Endothelial cell of umbilical vein (primary cell): ENCODE measurements around the gene RASGRF2. TPM values are rescaled to one million over a fixed set of nuclear protein-coding genes. Genes with fewer than 3 reads are reported as not detected.

Experiments used
- BruUV-seq: library from RNA; stranded (reverse); fragments of 400-500 nt; replicated peaks from 2 replicates; lab custom pipeline; 2021; lab: Mats Ljungman, UMichigan
- CTCF ChIA-PET: fragments of 300-600, 350-600 bp; sonication (Branson Sonifier 250); formaldehyde crosslinking; loops from one replicate; lab custom pipeline; 2021; ENCODE audit warnings: antibody characterized with exemption, inconsistent platforms; lab: Charles Lee
- POLR2A ChIA-PET: fragments of 300-600, 350-600 bp; sonication (Branson Sonifier 250); formaldehyde crosslinking; loops from one replicate; lab custom pipeline; 2021; ENCODE audit warnings: antibody characterized with exemption, inconsistent platforms; lab: Charles Lee
- DNase-seq: peaks from one replicate; pipeline ENCODE4 v3.0.0-alpha.2; 2011; ENCODE audit warnings: low read depth, low spot score
- FAIRE-seq: peaks from 2 replicates; lab custom pipeline; 2011; peaks lifted over from hg19 to GRCh38; lab: Jason Lieb, UNC
- H2AFZ ChIP-seq: 2 replicates; pipeline ENCODE4 v1.6.0; 2012; ENCODE audit warnings: low read depth, low read length, control low read depth, inconsistent platforms
- H3K27ac ChIP-seq: 2 replicates; pipeline ENCODE4 v1.5.1; 2011; ENCODE audit warnings: low read depth, mild to moderate bottlenecking, control low read depth, low read length, moderate library complexity; ENCODE audit not compliant: insufficient read depth
- H3K27me3 ChIP-seq, 2 experiments: 2 replicates each; pipeline versions ENCODE4 v1.6.0 to v1.6.1; 2011; ENCODE audit warnings: low read length in 2 of 2, mixed read lengths in 1 of 2; ENCODE audit not compliant: control insufficient read depth in 2 of 2, insufficient read depth in 2 of 2
- H3K36me3 ChIP-seq, 2 experiments: 2 replicates in 1 of 2; 3 replicates in 1 of 2; pipeline ENCODE4 v1.5.1; 2011; ENCODE audit warnings: low read length in 2 of 2, mild to moderate bottlenecking in 1 of 2, moderate library complexity in 1 of 2; ENCODE audit not compliant: control insufficient read depth in 2 of 2, insufficient read depth in 2 of 2; ENCODE audit errors: extremely low read depth in 1 of 2
- H3K4me1 ChIP-seq: 3 replicates; pipeline ENCODE4 v1.5.1; 2011; ENCODE audit warnings: mild to moderate bottlenecking, low read length; ENCODE audit not compliant: control insufficient read depth, insufficient read depth; ENCODE audit errors: extremely low read depth
- H3K4me2 ChIP-seq: 2 replicates; pipeline ENCODE4 v1.6.1; 2011; ENCODE audit warnings: low read length, control low read depth, mixed read lengths; ENCODE audit not compliant: insufficient read depth
- H3K4me3 ChIP-seq, 3 experiments: fragments of 200-600 bp in 1 of 3; sonication (generic), shearing (Covaris generic) in 1 of 3; replicated peaks in 1 of 3; 2 replicates each; pipeline ENCODE4 v1.5.1; 2011 to 2016; ENCODE audit warnings: control low read depth in 3 of 3, low read length in 3 of 3, mild to moderate bottlenecking in 2 of 3, inconsistent platforms in 1 of 3, low read depth in 1 of 3, moderate library complexity in 1 of 3; ENCODE audit not compliant: insufficient read depth in 1 of 3
- H3K79me2 ChIP-seq: 2 replicates; pipeline ENCODE4 v1.6.0; 2012; ENCODE audit warnings: low read length, inconsistent platforms; ENCODE audit not compliant: control insufficient read depth, insufficient read depth
- H3K9ac ChIP-seq: replicated peaks from 2 replicates; pipeline ENCODE3; 2011; ENCODE audit warnings: low read length, control low read depth; ENCODE audit not compliant: insufficient read depth; ENCODE audit errors: extremely low read depth
- H3K9me1 ChIP-seq: replicated peaks from 3 replicates; pipeline ENCODE4 v1.6.0; 2011; ENCODE audit warnings: mild to moderate bottlenecking, low read length; ENCODE audit not compliant: control insufficient read depth, insufficient read depth; ENCODE audit errors: extremely low read depth
- H3K9me3 ChIP-seq: replicated peaks from 2 replicates; pipeline ENCODE4 v1.5.1; 2012; ENCODE audit warnings: low read length, inconsistent platforms; ENCODE audit not compliant: control insufficient read depth, insufficient read depth
- H4K20me1 ChIP-seq: replicated peaks from 2 replicates; pipeline ENCODE3; 2011; ENCODE audit warnings: mild to moderate bottlenecking, low read length; ENCODE audit not compliant: control insufficient read depth, insufficient read depth; ENCODE audit errors: extremely low read depth
- CTCF ChIP-seq, 2 donors: IDR thresholded peaks; 1 replicate in 1 of 2; 2 replicates in 1 of 2; pipeline ENCODE4 v1.5.1; 2011; ENCODE audit warnings: low read length in 2 of 2, mild to moderate bottlenecking in 2 of 2, moderate library complexity in 2 of 2, control low read depth in 1 of 2, inconsistent platforms in 1 of 2, low read depth in 1 of 2; ENCODE audit not compliant: insufficient read depth in 1 of 2; ENCODE audit errors: extremely low read depth in 1 of 2
- EZH2 ChIP-seq: IDR thresholded peaks from 2 replicates; pipeline ENCODE4 v1.6.1; 2012; ENCODE audit warnings: borderline replicate concordance, low read depth, mild to moderate bottlenecking, moderate library complexity, low read length, inconsistent platforms; ENCODE audit not compliant: severe bottlenecking
- FOS ChIP-seq: IDR thresholded peaks from 2 replicates; pipeline ENCODE4 v1.6.1; 2011; ENCODE audit warnings: mild to moderate bottlenecking, low read length, moderate library complexity, borderline replicate concordance; ENCODE audit not compliant: insufficient read depth
- GATA2 ChIP-seq: IDR thresholded peaks from 2 replicates; pipeline ENCODE4 v1.7.0; 2011; ENCODE audit warnings: low read depth, mild to moderate bottlenecking, moderate library complexity, mixed read lengths, low read length; ENCODE audit not compliant: insufficient read length, insufficient read depth
- JUN ChIP-seq: IDR thresholded peaks from 2 replicates; pipeline ENCODE4 v1.6.1; 2011; ENCODE audit warnings: borderline replicate concordance, low read depth; ENCODE audit not compliant: insufficient read length, insufficient read depth
- MAX ChIP-seq: IDR thresholded peaks from 2 replicates; pipeline ENCODE4 v1.6.1; 2011; ENCODE audit not compliant: insufficient read depth, insufficient read length
- MYC ChIP-seq: IDR thresholded peaks from one replicate; pipeline ENCODE4 v1.6.1; 2011; ENCODE audit warnings: mild to moderate bottlenecking, low read depth, low read length
- POLR2A ChIP-seq: IDR thresholded peaks from 2 replicates; pipeline ENCODE4 v1.6.1; 2012; ENCODE audit warnings: low read depth, mild to moderate bottlenecking, control low read depth, low read length
- POLR2AphosphoS5 ChIP-seq: IDR thresholded peaks from 2 replicates; pipeline ENCODE4 v1.6.1; 2012; ENCODE audit warnings: low read depth, mild to moderate bottlenecking, control low read depth, low read length, moderate library complexity; ENCODE audit not compliant: insufficient read depth
- dilution Hi-C: fragments of 300-500 bp; cut with MboI; formaldehyde crosslinking; loops from one replicate; pipeline ENCODE4 v1.15.0; 2019; ENCODE audit warnings: low sequenced_read_pairs; ENCODE audit not compliant: extremely low pct_ligation_motif_present
- intact Hi-C: fragments of 100-400 bp; cut with micrococcal nuclease; formaldehyde crosslinking; loops from one replicate; pipeline ENCODE4 v1.10.0; 2022
- polyA plus RNA-seq, 4 experiments: library from polyadenylated mRNA; depleted of rRNA in 3 of 4; stranded (reverse) in 3 of 4; unstranded in 1 of 4; fragments of >200 nt; gene quantifications; 2 replicates each; pipeline versions ENCODE4 v1.2.1 to v1.2.3, GENCODE V29; 2011 to 2012; ENCODE audit warnings: missing spikeins in 1 of 4
- total RNA-seq: library from RNA; stranded (reverse); gene quantifications from 2 replicates; pipeline ENCODE4 v1.2.3, GENCODE V29; 2021

Gene RASGRF2
- total and polyA plus RNA-seq, 2 donors (not counting 3 experiments of a cell fraction or from before 2014, with no cell fraction given) = 0.41 to 4.0 TPM

- Histone ChIP-seq H3K79me2 (no peaks in the 10 kb centered on the region), H3K9me3 (no peaks in the 10 kb centered on the region), H3K4me1 (no peaks in the 10 kb centered on the region), H3K9ac (no peak overlapping the region), H2AFZ (no peak overlapping the region), H3K4me3 (no peak overlapping the region), H3K27ac (no peak overlapping the region), H3K27me3 (no peaks in the 10 kb centered on the region), H3K9me1 (no peaks in the 10 kb centered on the region), H4K20me1 (no peaks in the 10 kb centered on the region), H3K4me2 (no peak overlapping the region), H3K36me3 (no peaks in the 10 kb centered on the region)
- TF ChIP-seq EZH2 = no peak
- TF ChIP-seq POLR2A = no peak
- TF ChIP-seq GATA2 = no peak
- TF ChIP-seq POLR2AphosphoS5 = no peak
- no peak for TF ChIP-seq JUN
- no peak for TF ChIP-seq FOS
- no peak for TF ChIP-seq CTCF (IDR thresholded peaks at IDR 0.05; ENCODE audit: extremely low read depth in 1 of 2, insufficient read depth in 1 of 2, low read depth in 1 of 2, low read length in 2 of 2)
- TF ChIP-seq MYC = no peak
- no peak for TF ChIP-seq MAX
- dilution Hi-C loops = no loop called here
- intact Hi-C loops = no loop called here
- DNase-seq (no peak), FAIRE-seq (no peak)
- no TSS peak for BruUV-seq
- ChIA-PET POLR2A (no interaction called here), CTCF (interaction anchor here (0.6 kb wide), 1 partner anchor 230 kb away, joined by 3 read pairs; no protein-coding TSS in a partner anchor)
These were observed 18.7 kb upstream of the RASGRF2 start for GRCh38 chr5:80941496-80941895.
